ENCODE results near the gene GLA. TPM values are rescaled to one million over a fixed set of nuclear protein-coding genes. Genes with fewer than 3 reads are reported as not detected.

The GLA gene
- total and polyA plus RNA-seq, 9 of the 15 experiments (the other 6 are each of a cell fraction or from before 2014, with no cell fraction given), result 41.7 to 146 (median 73.8) TPM

GRCh38 chrX:101429934-101430333 lies 22.2 kb upstream of the GLA start:
- Histone ChIP-seq H3K79me2 (ENCODE audit: control insufficient read depth, insufficient read depth, low read length) (no peaks in the 10 kb centered on the region), H3K27me3 (ENCODE audit: control insufficient read depth in 2 of 2, insufficient read depth in 2 of 2, low read length in 2 of 2) (no peaks in the 10 kb centered on the region), H3K4me1 (replicated peaks in 1 of 2; ENCODE audit: control insufficient read depth in 2 of 2, insufficient read depth in 2 of 2, low read length in 2 of 2) (no peaks in the 10 kb centered on the region), H3K4me2 (ENCODE audit: insufficient read depth, low read length) (no peak overlapping the region), H3K36me3 (ENCODE audit: control insufficient read depth, insufficient read depth, low read length) (no peaks in the 10 kb centered on the region), H3K4me3 (no peak overlapping the region), H4K20me1 (replicated peaks; ENCODE audit: control insufficient read depth, insufficient read depth, low read length) (no peaks in the 10 kb centered on the region), H3K9ac (ENCODE audit: insufficient read depth in 1 of 2, low read depth in 2 of 2, low read length in 2 of 2) (no peak overlapping the region), H2AFZ (ENCODE audit: low read depth, low read length) (no peak overlapping the region), H3K9me1 (ENCODE audit: control insufficient read depth, insufficient read depth, low read length) (no peaks in the 10 kb centered on the region), H3K27ac (ENCODE audit: extremely low read depth, low read depth, low read length) (no peak overlapping the region), H3K9me3 (replicated peaks; ENCODE audit: control insufficient read depth, insufficient read depth, low read depth, low read length) (no peaks in the 10 kb centered on the region; the same call in 1 of the 2 replicates)
- no peak for TF ChIP-seq ELF4 (CRISPR knock-in tag; IDR thresholded peaks at IDR 0.05)
- POLR2A ChIA-PET, result no interaction called here
- CTCF ChIA-PET (ENCODE audit: low intra/inter-chr PET ratio), result no interaction called here
- WGBS (ENCODE audit: insufficient coverage, low coverage, missing lambda C conversion rate), result 0% methylated on average over 1 of the region's 1 CpG
- no peak for ATAC-seq
- no peak for FAIRE-seq
- intact Hi-C loops (cut with micrococcal nuclease) (no loop called here), in situ Hi-C loops (cut with MboI) (no loop called here)
- no peak for DNase-seq (ENCODE audit: extremely low read depth in 1 of 4, low spot score in 3 of 4)
- no TSS peak for BruUV-seq (replicated peaks)

- 0% methylated on average over 2 of the region's 2 CpGs for WGBS (ENCODE audit: insufficient coverage, low coverage, missing lambda C conversion rate)
- Histone ChIP-seq H3K79me2 (ENCODE audit: control insufficient read depth, insufficient read depth, low read length) (no peaks in the 10 kb centered on the region), H2AFZ (ENCODE audit: low read depth, low read length) (no peak overlapping the region), H3K36me3 (ENCODE audit: control insufficient read depth, insufficient read depth, low read length) (no peaks in the 10 kb centered on the region), H3K4me1 (replicated peaks in 1 of 2; ENCODE audit: control insufficient read depth in 2 of 2, insufficient read depth in 2 of 2, low read length in 2 of 2) (no peaks in the 10 kb centered on the region), H4K20me1 (replicated peaks; ENCODE audit: control insufficient read depth, insufficient read depth, low read length) (no peaks in the 10 kb centered on the region), H3K4me3 (no peak overlapping the region), H3K4me2 (ENCODE audit: insufficient read depth, low read length) (no peak overlapping the region), H3K9ac (ENCODE audit: insufficient read depth in 1 of 2, low read depth in 2 of 2, low read length in 2 of 2) (no peak overlapping the region), H3K27ac (ENCODE audit: extremely low read depth, low read depth, low read length) (no peak overlapping the region), H3K9me3 (replicated peaks; ENCODE audit: control insufficient read depth, insufficient read depth, low read depth, low read length) (no peaks in the 10 kb centered on the region; the same call in 1 of the 2 replicates), H3K9me1 (ENCODE audit: control insufficient read depth, insufficient read depth, low read length) (no peaks in the 10 kb centered on the region), H3K27me3 (ENCODE audit: control insufficient read depth in 2 of 2, insufficient read depth in 2 of 2, low read length in 2 of 2) (no peaks in the 10 kb centered on the region)
- in situ Hi-C loops (cut with MboI), result no loop called here
- CTCF ChIA-PET (ENCODE audit: low intra/inter-chr PET ratio), result no interaction called here
- no TSS peak for BruUV-seq (replicated peaks)
- POLR2A ChIA-PET, result no interaction called here
- ATAC-seq (no peak), DNase-seq (ENCODE audit: extremely low read depth in 1 of 4, low spot score in 3 of 4) (no peak), FAIRE-seq (no peak)
- intact Hi-C loops (cut with micrococcal nuclease), result no loop called here
- TF ChIP-seq GABPB1 (CRISPR knock-in tag; IDR thresholded peaks at IDR 0.05) (no peak), ETS2 (tag; IDR thresholded peaks at IDR 0.05; ENCODE audit: borderline replicate concordance, poor library complexity, severe bottlenecking) (no peak), ZNF589 (CRISPR knock-in tag; IDR thresholded peaks at IDR 0.05; ENCODE audit: low read depth) (no peak), FOXO4 (CRISPR knock-in tag; IDR thresholded peaks at IDR 0.05) (no peak), THRB (CRISPR knock-in tag; conservative IDR thresholded peaks at IDR 0.05) (no peak), SMARCC2 (IDR thresholded peaks at IDR 0.05; ENCODE audit: low read depth) (no peak), ZBTB5 (IDR thresholded peaks at IDR 0.05) (no peak), SIN3B (IDR thresholded peaks at IDR 0.05; ENCODE audit: low read depth) (no peak), POLR2B (IDR thresholded peaks at IDR 0.05; ENCODE audit: low read depth, partially characterized antibody) (no peak), TOE1 (IDR thresholded peaks at IDR 0.05; ENCODE audit: borderline replicate concordance) (no peak), TOE1 (CRISPR knock-in tag; IDR thresholded peaks at IDR 0.05; ENCODE audit: borderline replicate concordance, low read depth) (no peak)
These were observed 20.2 kb upstream of the GLA start for GRCh38 chrX:101427954-101428353.

Measured in K562 (cell line).